Rectal smooth muscle tissue (tissue), 1 donor: ENCODE measurements around the gene SUSD1.
A peak's percentile ranks its signal among the peaks of the same experiment; 100 is the strongest.

Source experiments
- H3K27ac ChIP-seq: one replicate; pipeline ENCODE4 v1.7.0; 2013; ENCODE audit warnings: low read depth, low read length, inconsistent platforms
- H3K27me3 ChIP-seq: one replicate; pipeline ENCODE4 v1.7.0; 2013; ENCODE audit warnings: low read length; ENCODE audit not compliant: control insufficient read depth, insufficient read depth
- H3K36me3 ChIP-seq: one replicate; pipeline ENCODE4 v1.7.0; 2013; ENCODE audit warnings: low read length; ENCODE audit not compliant: control insufficient read depth, insufficient read depth
- H3K4me1 ChIP-seq: one replicate; pipeline ENCODE4 v1.7.0; 2013; ENCODE audit warnings: low read length; ENCODE audit not compliant: control insufficient read depth, insufficient read depth
- H3K4me3 ChIP-seq: one replicate; pipeline ENCODE4 v1.7.0; 2013; ENCODE audit warnings: low read length
- H3K9ac ChIP-seq: one replicate; pipeline ENCODE4 v1.7.0; 2013; ENCODE audit warnings: low read length

SUSD1 gene

DNA sequence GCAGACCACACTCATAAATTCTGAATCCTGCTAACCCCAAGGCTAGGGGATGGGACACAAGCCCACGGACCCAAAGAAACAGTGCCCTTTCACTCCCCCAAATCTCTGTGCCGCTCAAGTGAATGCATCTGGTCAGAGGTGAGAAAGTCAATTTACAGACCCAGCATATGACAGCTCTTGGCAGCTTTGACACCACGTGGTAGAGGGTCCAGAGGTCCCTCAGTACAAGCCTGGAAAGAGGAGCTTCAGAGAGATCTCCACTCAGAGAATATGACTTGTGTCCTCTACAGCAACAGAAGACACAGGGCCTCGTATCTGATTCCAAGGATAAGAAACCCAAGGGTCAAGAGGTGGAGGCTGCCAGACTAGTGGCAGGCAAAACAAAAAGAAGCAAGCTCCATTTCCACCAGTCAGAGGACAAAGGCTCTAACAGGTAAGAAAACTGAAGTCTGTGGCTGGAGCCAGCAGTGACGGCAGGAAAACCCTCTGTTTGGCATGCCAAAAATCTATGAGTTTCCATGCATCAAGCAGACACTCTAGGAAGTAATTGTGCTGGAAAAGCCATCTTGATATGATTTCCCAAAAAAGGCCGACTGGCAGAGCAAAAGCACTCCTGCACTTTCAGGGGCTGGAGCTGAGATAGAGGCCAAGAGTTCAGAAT is 139.8 kb downstream of the SUSD1 start:
- Histone ChIP-seq H3K4me1 (peaks cover under 1% of the 10 kb centered on the region), H3K27ac (no peak overlapping the region), H3K36me3 (no peaks in the 10 kb centered on the region), H3K27me3 (no peaks in the 10 kb centered on the region), H3K4me3 (no peak overlapping the region), H3K9ac (no peak overlapping the region)

DNA sequence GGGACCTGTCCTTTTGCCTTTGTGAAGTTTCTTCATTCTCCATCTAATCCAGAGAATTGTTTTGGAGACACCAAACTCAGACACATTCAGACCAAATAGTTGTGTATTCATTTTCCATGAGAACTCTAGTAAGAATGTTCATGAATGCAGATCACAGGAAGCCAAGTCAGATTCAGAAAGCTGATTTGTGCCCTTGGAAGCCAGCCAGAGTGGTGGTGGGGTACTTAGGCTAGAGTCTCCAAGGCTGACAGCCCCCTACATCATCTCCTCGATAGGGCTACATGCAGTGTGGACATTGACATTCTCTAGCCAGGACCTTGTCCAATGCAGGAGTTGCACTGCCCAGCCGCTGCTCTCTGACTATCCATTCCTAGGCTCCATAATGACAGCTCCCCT is 140.9 kb downstream of the SUSD1 start:
- no peak overlapping the region for H3K9ac ChIP-seq
- no peaks in the 10 kb centered on the region for H3K27me3 ChIP-seq
- no peak overlapping the region for H3K27ac ChIP-seq
- no peaks in the 10 kb centered on the region for H3K36me3 ChIP-seq
- no peak overlapping the region for H3K4me3 ChIP-seq
- peaks cover 5% of the 10 kb centered on the region for H3K4me1 ChIP-seq

DNA sequence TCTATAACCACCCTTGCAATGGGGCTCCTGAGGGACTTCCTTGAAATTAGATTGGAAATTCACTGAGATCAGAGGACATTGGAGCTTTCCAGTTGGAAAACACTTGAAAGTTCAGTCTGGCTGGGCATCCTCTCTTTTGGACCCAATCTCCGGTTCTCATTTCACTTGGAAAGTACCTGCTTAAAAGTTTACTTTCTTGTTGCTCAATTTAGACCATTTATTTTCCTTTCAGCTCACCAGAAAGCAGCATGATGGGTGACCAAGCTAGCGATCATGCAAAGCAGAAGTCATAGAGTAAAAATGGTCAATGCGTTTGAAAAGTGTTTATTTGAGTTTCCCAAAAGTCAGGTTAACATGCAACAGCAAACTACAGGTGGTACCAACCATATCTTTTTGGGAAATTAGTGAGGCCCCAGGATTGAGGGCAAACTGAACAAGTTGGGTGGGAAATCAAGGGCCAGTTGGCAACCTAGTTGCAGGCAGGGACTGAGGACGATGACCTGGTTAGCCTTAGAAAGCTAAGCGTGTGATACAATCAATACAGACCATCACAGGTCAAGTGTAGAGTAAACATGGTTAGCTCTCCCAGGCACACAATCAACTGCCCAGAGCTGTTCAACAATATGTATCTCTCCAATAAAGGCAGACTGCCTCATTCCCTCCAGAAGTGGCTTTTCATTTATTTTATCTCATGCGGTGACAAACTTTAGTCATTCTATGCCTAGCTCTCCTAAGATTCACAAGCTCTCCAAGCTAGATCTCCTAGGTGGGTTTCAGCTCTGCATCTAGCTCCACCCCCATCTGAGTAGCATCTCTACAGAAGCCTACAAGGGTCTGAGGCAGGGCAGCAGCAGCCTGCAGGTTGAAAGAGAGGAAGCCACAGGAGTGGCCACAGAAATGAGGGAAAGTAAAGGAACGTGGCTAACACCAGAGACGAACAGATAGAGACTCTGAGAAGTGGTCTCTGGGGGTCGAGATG is 141.6 kb downstream of the SUSD1 start:
- Histone ChIP-seq H3K4me3 (no peak overlapping the region), H3K27ac (no peak overlapping the region), H3K9ac (no peak overlapping the region), H3K36me3 (no peaks in the 10 kb centered on the region), H3K27me3 (no peaks in the 10 kb centered on the region), H3K4me1 (peaks cover 5% of the 10 kb centered on the region)

DNA sequence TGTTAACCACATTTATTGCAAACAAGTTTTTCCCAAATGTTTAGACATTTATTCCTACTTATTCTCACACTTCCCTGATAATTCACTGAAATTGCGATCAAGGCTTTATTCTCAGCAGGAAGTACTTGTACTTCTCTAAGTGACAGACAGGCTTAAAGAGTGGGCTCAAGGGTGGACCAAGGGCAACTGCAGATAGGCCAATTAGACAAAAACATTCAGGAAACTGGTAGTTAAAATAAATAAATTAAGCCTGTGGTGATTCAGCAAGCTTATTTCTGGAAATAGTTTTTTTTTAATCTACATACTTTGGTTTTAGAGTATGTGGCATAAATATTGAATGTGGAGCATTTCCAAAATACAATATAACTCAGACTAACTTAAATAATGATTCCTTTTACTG is 142.4 kb downstream of the SUSD1 start:
- Histone ChIP-seq H3K4me1 (peaks cover 5% of the 10 kb centered on the region), H3K27ac (no peak overlapping the region)

DNA sequence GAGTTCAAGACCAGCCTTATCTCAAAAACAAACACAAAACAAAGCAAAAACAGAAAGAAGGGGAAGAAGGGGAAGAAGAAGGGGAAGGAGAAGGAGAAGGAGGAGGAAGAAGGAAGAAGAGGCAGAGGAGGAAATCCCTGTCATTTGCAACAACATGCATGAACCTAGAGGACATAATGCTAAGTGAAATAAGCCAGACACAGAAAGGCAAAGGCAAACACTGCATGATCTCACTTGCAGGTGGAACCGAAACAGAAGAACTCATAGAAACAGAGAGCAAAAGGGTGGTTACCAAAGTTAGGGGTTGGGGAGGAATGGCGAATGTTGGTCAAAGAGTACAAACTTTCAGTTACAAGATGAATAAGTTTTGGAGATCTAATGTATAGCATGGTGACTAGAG is 143.1 kb downstream of the SUSD1 start:
- Histone ChIP-seq H3K9ac (no peak overlapping the region), H3K27ac (no peak overlapping the region), H3K36me3 (no peaks in the 10 kb centered on the region), H3K4me1 (peaks cover 5% of the 10 kb centered on the region), H3K4me3 (no peak overlapping the region), H3K27me3 (no peaks in the 10 kb centered on the region)

More for the DNA sequence above, 142.4 kb downstream of the SUSD1 start:
- no peak overlapping the region for H3K9ac ChIP-seq
- H3K36me3 ChIP-seq = no peaks in the 10 kb centered on the region
- no peak overlapping the region for H3K4me3 ChIP-seq
- no peaks in the 10 kb centered on the region for H3K27me3 ChIP-seq

DNA sequence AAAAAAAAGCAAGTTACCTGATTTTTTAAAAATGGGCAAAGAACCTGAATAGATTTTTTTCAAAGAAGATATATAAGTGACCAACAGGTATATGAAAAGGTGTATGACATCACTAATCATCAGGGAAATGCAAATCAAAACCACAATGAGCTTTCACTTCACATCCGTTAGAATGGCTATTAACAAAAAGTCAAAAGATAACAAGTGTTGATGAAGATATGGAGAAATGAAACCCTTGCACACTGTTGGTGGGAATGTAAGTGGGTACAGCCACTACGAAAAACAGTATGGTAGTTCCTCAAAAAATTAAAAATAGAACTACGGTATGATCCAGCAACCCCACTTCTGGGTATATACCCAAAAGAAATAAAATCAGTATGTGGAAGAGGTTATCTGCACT is 143.7 kb downstream of the SUSD1 start:
- Histone ChIP-seq H3K4me3 (no peak overlapping the region), H3K27ac (no peak overlapping the region), H3K36me3 (no peaks in the 10 kb centered on the region), H3K9ac (no peak overlapping the region), H3K4me1 (peaks cover 5% of the 10 kb centered on the region), H3K27me3 (no peaks in the 10 kb centered on the region)

DNA sequence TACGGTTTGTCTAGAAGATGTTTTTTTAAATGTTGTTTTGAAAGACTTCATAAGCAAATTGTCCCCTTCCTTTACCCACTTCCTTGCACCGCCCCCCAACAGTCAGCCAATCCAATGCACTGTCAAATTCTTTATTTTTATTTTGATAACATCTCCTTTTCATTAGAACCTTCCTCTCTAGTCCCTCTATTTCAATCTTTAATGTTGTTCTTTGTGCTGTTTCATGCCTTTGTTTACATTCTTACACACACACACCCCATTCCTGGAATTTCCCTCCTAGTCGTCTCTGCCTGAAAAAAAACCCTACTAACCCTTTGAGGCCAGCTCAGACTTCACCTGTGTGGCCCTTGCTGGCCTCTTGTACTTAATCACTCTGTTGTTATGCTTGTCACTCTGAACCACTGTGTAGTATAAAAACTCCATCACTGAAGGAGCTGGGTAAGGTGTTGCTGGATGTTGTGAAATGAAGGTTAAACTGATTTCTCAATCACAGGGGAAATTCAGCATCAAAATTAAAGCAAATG is 145.1 kb downstream of the SUSD1 start:
- Histone ChIP-seq H3K36me3 (no peaks in the 10 kb centered on the region), H3K27ac (no peak overlapping the region), H3K27me3 (no peaks in the 10 kb centered on the region), H3K9ac (no peak overlapping the region), H3K4me1 (peaks cover 5% of the 10 kb centered on the region), H3K4me3 (no peak overlapping the region)

DNA sequence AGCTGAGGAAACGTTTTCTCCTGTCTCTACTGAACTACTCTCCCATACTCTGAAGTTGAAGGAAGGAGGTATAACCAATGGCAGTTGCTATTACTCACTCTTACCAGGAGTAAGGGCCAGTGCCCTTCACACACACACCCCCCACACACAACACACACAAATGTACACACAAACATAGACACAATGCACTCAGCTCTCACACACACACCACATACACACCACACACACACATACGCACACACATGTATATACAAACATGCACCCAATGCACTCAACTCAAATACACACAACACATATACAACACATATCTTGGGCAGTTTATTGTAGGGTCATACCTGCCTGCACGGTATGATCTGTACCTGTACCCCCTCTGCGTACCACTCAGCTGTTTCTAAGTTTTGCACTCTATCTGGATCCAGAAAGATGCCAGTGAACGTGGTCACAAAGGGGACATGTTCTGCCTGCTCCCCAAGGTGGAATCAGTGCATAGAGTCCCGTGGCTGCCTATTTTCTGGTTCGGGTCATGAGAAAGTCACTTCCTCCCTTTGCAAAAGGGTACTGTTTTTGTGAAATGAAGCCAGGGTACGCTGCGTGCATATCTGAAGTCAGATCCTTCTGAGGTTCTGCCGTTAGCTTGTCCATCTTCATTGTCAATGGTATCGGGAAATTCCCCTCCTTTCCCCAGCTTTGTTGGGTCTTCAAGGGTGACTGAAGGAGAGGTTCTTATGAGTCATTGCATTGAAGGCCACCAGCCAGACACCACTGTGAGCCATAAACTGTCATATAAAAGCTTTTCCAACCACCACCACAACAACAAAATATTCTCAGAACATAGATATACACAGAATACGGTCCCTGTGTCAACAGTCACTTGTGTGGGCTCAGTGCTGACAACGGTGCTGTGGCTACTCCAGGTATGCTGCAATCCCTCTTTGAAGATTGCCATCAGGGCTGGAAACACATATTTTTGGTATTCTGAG is 146.6 kb downstream of the SUSD1 start:
- no peak overlapping the region for H3K4me3 ChIP-seq
- peaks cover 5% of the 10 kb centered on the region for H3K4me1 ChIP-seq
- no peak overlapping the region for H3K9ac ChIP-seq
- H3K36me3 ChIP-seq = no peaks in the 10 kb centered on the region
- H3K27me3 ChIP-seq = no peaks in the 10 kb centered on the region
- no peak overlapping the region for H3K27ac ChIP-seq

DNA sequence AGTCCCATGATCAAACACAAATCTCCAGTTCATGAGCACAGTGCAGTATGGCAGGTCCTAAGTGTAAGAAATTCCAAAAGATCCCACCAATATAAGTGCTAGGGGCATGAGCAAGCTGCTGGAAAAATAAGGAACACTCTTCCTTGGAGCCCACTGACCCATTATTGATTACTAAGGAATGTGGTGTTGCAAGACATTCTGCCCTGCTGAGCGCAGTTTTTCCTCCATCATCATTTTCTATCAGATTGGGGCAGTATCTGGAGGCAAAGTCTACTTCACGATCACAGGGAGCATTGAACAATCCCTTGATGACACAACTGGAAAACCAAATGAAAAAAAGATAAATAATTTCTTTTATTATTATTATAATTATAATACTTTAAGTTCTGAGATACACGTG is 149.2 kb downstream of the SUSD1 start:
- H3K4me1 ChIP-seq = peaks cover 8% of the 10 kb centered on the region
- H3K36me3 ChIP-seq = no peaks in the 10 kb centered on the region
- no peak overlapping the region for H3K9ac ChIP-seq
- no peak overlapping the region for H3K4me3 ChIP-seq
- H3K27ac ChIP-seq = no peak overlapping the region
- H3K27me3 ChIP-seq = no peaks in the 10 kb centered on the region

DNA sequence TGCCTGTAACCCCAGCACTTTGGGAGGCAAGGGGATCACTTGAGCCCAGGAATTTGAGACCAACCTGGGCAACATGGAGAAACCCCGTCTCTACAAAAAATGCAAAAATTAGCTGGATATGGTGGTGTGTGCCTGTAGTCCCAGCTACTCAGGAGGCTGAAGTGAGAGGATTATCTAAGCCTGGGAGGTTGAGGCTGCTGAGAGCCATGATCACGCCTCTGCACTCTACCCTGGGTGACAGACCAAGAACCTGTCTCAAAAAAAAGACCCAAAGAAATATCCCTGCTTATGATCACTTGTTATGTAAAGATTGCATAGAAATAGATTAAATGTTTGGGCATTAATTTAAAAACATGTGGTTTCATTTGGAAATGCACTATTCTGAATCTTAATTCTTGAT is 153.4 kb downstream of the SUSD1 start:
- H3K4me3 ChIP-seq = no peak overlapping the region
- no peaks in the 10 kb centered on the region for H3K27me3 ChIP-seq
- no peak overlapping the region for H3K9ac ChIP-seq
- H3K27ac ChIP-seq = no peak overlapping the region
- peaks cover 3% of the 10 kb centered on the region for H3K4me1 ChIP-seq
- H3K36me3 ChIP-seq = no peaks in the 10 kb centered on the region

DNA sequence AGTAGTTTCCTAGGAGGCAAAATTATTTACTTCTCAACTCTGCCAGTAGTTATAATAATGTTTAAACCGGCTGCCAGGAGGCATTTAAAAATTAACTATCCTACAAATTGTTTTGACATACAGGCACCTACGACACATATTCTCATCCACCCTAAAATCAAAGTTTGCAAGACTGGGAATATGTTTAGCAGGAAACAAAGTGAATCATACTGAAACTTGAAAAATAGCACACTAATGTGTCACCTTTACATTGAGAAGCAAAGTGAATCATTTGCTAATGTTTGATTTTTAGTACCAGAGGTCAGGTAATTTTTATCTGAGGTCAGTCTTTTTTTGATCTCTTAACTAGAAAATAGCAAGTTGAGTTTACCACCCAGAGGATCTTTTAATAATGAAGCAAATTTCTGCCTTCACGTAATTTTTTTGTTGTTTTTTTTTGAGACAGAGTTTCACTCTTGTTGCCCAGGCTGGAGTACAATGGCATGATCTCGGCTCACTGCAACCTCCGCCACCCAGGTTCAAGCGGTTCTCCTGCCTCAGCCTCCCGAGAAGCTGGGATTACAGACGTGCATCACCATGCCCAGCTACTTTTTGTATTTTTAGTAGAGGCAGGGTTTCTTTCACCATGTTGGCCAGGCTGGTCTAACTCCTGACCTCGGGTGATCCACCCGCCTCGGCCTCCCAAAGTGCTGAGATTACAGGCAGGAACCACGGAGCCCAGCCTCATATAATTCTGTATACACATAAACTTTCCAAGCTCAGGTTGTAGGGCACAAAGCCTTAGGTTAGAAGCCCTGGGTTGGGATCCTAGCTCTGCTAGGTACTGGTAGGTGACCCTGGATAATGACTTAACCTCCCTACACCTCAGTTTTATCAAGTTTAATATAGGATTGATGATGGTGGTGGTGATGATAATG is 154.2 kb downstream of the SUSD1 start:
- H3K4me1 ChIP-seq = peaks cover 3% of the 10 kb centered on the region
- peak overlapping the region; percentile 11 for H3K27ac ChIP-seq
- no peak overlapping the region for H3K9ac ChIP-seq
- no peaks in the 10 kb centered on the region for H3K36me3 ChIP-seq
- no peak overlapping the region for H3K4me3 ChIP-seq
- no peaks in the 10 kb centered on the region for H3K27me3 ChIP-seq
